SK-N-MC (cell line): ENCODE results near the gene DTD1.

ENCODE experiments used
- EZH2 ChIP-seq: fragments of 200-600 bp; sonication (generic); IDR thresholded peaks from one replicate; pipeline ENCODE4 v1.6.1; 2017; ENCODE audit warnings: antibody characterized with exemption
- POLR2AphosphoS5 ChIP-seq: IDR thresholded peaks from 2 replicates; pipeline ENCODE4 v1.6.1; 2012; ENCODE audit warnings: mild to moderate bottlenecking, low read depth, low read length, borderline replicate concordance

DNA sequence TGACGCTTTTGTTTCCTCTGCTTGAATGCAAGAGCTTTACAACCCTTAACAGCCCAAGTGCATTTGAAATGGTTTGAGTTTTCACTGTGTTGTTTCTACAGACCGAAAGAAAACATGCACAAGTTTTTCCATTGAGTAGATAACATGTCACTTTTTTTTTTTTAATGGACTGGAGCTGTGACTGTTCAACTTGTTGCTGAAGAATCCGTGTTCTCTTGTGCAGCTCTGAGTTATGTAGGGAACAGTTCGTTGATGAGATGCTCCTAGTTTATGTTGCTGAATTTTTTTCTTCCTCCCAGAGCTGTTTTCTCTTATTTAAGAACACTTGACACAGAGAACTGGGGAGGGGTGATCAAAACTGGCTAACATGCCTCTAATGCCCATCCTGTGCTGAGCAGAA lies 89.3 kb downstream of the DTD1 start:
- TF ChIP-seq EZH2 = no peak
- TF ChIP-seq POLR2AphosphoS5 = no peak
